ENCODE measurements around the gene ABTB2.

The ABTB2 gene

GRCh38 chr11:34341931-34342533, 15.8 kb downstream of the ABTB2 start:
- Histone ChIP-seq H3K27me3 (ENCODE audit: insufficient read depth, poor library complexity, severe bottlenecking) (no peaks in the 10 kb centered on the region), H3K4me3 (replicated peaks; ENCODE audit: insufficient read depth, low read length) (no peak overlapping the region), H3K27ac (replicated peaks) (no peak overlapping the region)
- DNase-seq (ENCODE audit: low read depth in 1 of 2, low spot score in 1 of 2), result no peak
- TF ChIP-seq SPI1 (IDR thresholded peaks at IDR 0.05; ENCODE audit: borderline replicate concordance, low read depth) (no peak), CTCF (IDR thresholded peaks at IDR 0.05; ENCODE audit: insufficient read depth, low read length) (no peak), REST (IDR thresholded peaks at IDR 0.05; ENCODE audit: insufficient replicate concordance, low read depth) (no peak), POLR2AphosphoS5 (IDR thresholded peaks at IDR 0.05; ENCODE audit: low read depth) (no peak), GABPA (IDR thresholded peaks at IDR 0.05; ENCODE audit: low read depth) (no peak)

GRCh38 chr11:34341096-34341495, 16.7 kb downstream of the ABTB2 start:
- no peak for DNase-seq (ENCODE audit: low read depth in 1 of 2, low spot score in 1 of 2)
- Histone ChIP-seq H3K4me3 (replicated peaks; ENCODE audit: insufficient read depth, low read length) (no peak overlapping the region), H3K27me3 (ENCODE audit: insufficient read depth, poor library complexity, severe bottlenecking) (no peaks in the 10 kb centered on the region), H3K27ac (replicated peaks) (no peak overlapping the region)
- TF ChIP-seq POLR2AphosphoS5 (IDR thresholded peaks at IDR 0.05; ENCODE audit: low read depth) (no peak), SPI1 (IDR thresholded peaks at IDR 0.05; ENCODE audit: borderline replicate concordance, low read depth) (no peak), REST (IDR thresholded peaks at IDR 0.05; ENCODE audit: insufficient replicate concordance, low read depth) (no peak), GABPA (IDR thresholded peaks at IDR 0.05; ENCODE audit: low read depth) (no peak), CTCF (IDR thresholded peaks at IDR 0.05; ENCODE audit: insufficient read depth, low read length) (no peak)

- Histone ChIP-seq H3K27me3 (ENCODE audit: insufficient read depth, poor library complexity, severe bottlenecking) (no peaks in the 10 kb centered on the region), H3K27ac (replicated peaks) (no peak overlapping the region), H3K4me3 (replicated peaks; ENCODE audit: insufficient read depth, low read length) (no peak overlapping the region)
- no peak for DNase-seq (ENCODE audit: low read depth in 1 of 2, low spot score in 1 of 2)
- TF ChIP-seq GABPA (IDR thresholded peaks at IDR 0.05; ENCODE audit: low read depth) (no peak), REST (IDR thresholded peaks at IDR 0.05; ENCODE audit: insufficient replicate concordance, low read depth) (no peak), POLR2AphosphoS5 (IDR thresholded peaks at IDR 0.05; ENCODE audit: low read depth) (no peak), SPI1 (IDR thresholded peaks at IDR 0.05; ENCODE audit: borderline replicate concordance, low read depth) (no peak), CTCF (IDR thresholded peaks at IDR 0.05; ENCODE audit: insufficient read depth, low read length) (no peak)
Observed at GRCh38 chr11:34340653-34341052, 17.2 kb downstream of the ABTB2 start.
